GM23338 (cell line): ENCODE measurements around the gene LMO1. TPM values are rescaled to one million over a fixed set of nuclear protein-coding genes. Genes with fewer than 3 reads are reported as not detected.

Experiments used
- ATAC-seq: fragments of 200-7000 bp; cut with Tn5 transposase; 3 replicates; pipeline ENCODE4 v1.9.1; 2020
- DNase-seq: peaks from one replicate; pipeline ENCODE4 v3.0.0-alpha.2; 2015; ENCODE audit warnings: low spot score
- H2AFZ ChIP-seq: fragments of 200-600 bp; sonication (generic); 2 replicates; pipeline ENCODE4 v1.8.0; 2016; ENCODE audit warnings: antibody characterized with exemption, mild to moderate bottlenecking, moderate library complexity
- H3F3A ChIP-seq: fragments of 200-600 bp; sonication (generic); replicated peaks from 2 replicates; pipeline ENCODE4 v1.8.0; 2017; ENCODE audit warnings: antibody characterized with exemption, mixed run types, low read depth
- H3K27ac ChIP-seq: fragments of 200-600 bp; sonication (generic); 2 replicates; pipeline ENCODE4 v1.6.1; 2016; ENCODE audit warnings: low read depth
- H3K27me3 ChIP-seq: fragments of 200-600 bp; sonication (generic); 2 replicates; pipeline ENCODE4 v1.8.0; 2016; ENCODE audit warnings: mild to moderate bottlenecking, mixed run types, moderate library complexity; ENCODE audit not compliant: insufficient read depth
- H3K36me3 ChIP-seq: fragments of 200-600 bp; sonication (generic); 2 replicates; pipeline ENCODE4 v1.8.0; 2016; ENCODE audit warnings: mild to moderate bottlenecking; ENCODE audit not compliant: insufficient read depth
- H3K4me1 ChIP-seq: fragments of 200-600 bp; sonication (generic); 2 replicates; pipeline ENCODE4 v1.8.0; 2016; ENCODE audit warnings: mild to moderate bottlenecking, moderate library complexity; ENCODE audit not compliant: insufficient read depth
- H3K4me2 ChIP-seq: fragments of 200-600 bp; sonication (generic); 2 replicates; pipeline ENCODE4 v1.7.1; 2017; ENCODE audit warnings: mixed run types
- H3K4me3 ChIP-seq: fragments of 200-600 bp; sonication (generic); 2 replicates; pipeline ENCODE4 v1.6.1; 2016; ENCODE audit warnings: mixed run types
- H3K79me2 ChIP-seq: fragments of 200-600 bp; sonication (generic); replicated peaks from 2 replicates; pipeline ENCODE4 v1.8.0; 2017; ENCODE audit warnings: mild to moderate bottlenecking; ENCODE audit not compliant: insufficient read depth
- H3K9me2 ChIP-seq: fragments of 200-600 bp; sonication (generic); 2 replicates; pipeline ENCODE4 v1.8.0; 2017; ENCODE audit not compliant: insufficient read depth
- H4K20me1 ChIP-seq: fragments of 200-600 bp; sonication (generic); replicated peaks from 2 replicates; pipeline ENCODE4 v1.8.0; 2017; ENCODE audit warnings: mild to moderate bottlenecking; ENCODE audit not compliant: insufficient read depth
- H3K27ac Mint-ChIP-seq: 2 replicates; pipeline ENCODE4 v1.8.0; 2020; ENCODE audit warnings: inconsistent platforms, mild to moderate bottlenecking, moderate library complexity, mixed read lengths
- H3K27me3 Mint-ChIP-seq: 3 replicates; pipeline ENCODE4 v1.8.0; 2022; ENCODE audit warnings: low read depth, mild to moderate bottlenecking, moderate library complexity, mixed read lengths, inconsistent platforms; ENCODE audit not compliant: insufficient read depth, poor library complexity
- H3K36me3 Mint-ChIP-seq: 3 replicates; pipeline ENCODE4 v1.8.0; 2021; ENCODE audit warnings: low read depth, mild to moderate bottlenecking, inconsistent platforms, moderate library complexity, mixed read lengths
- H3K4me1 Mint-ChIP-seq: 3 replicates; pipeline ENCODE4 v1.8.0; 2020; ENCODE audit warnings: mild to moderate bottlenecking, inconsistent platforms, mixed read lengths
- H3K4me3 Mint-ChIP-seq: 3 replicates; pipeline ENCODE4 v1.8.0; 2021; ENCODE audit warnings: moderate library complexity, mild to moderate bottlenecking, inconsistent platforms, mixed read lengths
- H3K9me3 Mint-ChIP-seq: 3 replicates; pipeline ENCODE4 v1.8.0; 2020; ENCODE audit warnings: moderate library complexity, mild to moderate bottlenecking, inconsistent platforms, mixed read lengths
- CREB1 ChIP-seq: fragments of 250-450 bp; sonication (Bioruptor Pico); IDR thresholded peaks from 2 replicates; pipeline ENCODE4 v1.5.0; 2020; ENCODE audit warnings: low read depth, mild to moderate bottlenecking, moderate library complexity
- CTCF ChIP-seq, 2 experiments: fragments of 200-600 bp in 1 of 2; sonication (generic) in 1 of 2; conservative IDR thresholded peaks; 2 replicates each; pipeline versions ENCODE4 v1.5.1 to v1.6.1; 2016 to 2017; ENCODE audit warnings: antibody characterized with exemption in 2 of 2, low read depth in 2 of 2, mild to moderate bottlenecking in 2 of 2, moderate library complexity in 1 of 2
- ETS1 ChIP-seq: IDR thresholded peaks from 2 replicates; pipeline ENCODE4 v1.6.1; 2016; ENCODE audit warnings: antibody characterized with exemption
- EZH2 ChIP-seq: fragments of 200-600 bp; sonication (generic); IDR thresholded peaks from one replicate; pipeline ENCODE4 v1.8.0; 2017; ENCODE audit warnings: antibody characterized with exemption, mild to moderate bottlenecking, low read depth; ENCODE audit not compliant: unreplicated experiment
- EZH2phosphoT487 ChIP-seq: fragments of 200-600 bp; sonication (generic); IDR thresholded peaks from one replicate; pipeline ENCODE4 v1.8.1; 2018; ENCODE audit warnings: antibody characterized with exemption; ENCODE audit not compliant: unreplicated experiment
- JUNB ChIP-seq: IDR thresholded peaks from one replicate; pipeline ENCODE4 v1.6.1; 2016; ENCODE audit warnings: antibody characterized with exemption; ENCODE audit not compliant: unreplicated experiment
- NANOG ChIP-seq: IDR thresholded peaks from 2 replicates; pipeline ENCODE4 v1.6.1; 2016; ENCODE audit warnings: antibody characterized with exemption, borderline replicate concordance
- POLR2AphosphoS5 ChIP-seq: IDR thresholded peaks from 2 replicates; pipeline ENCODE4 v1.6.1; 2016; ENCODE audit warnings: antibody characterized with exemption, low read depth
- REST ChIP-seq: IDR thresholded peaks from one replicate; pipeline ENCODE4 v1.6.1; 2018; ENCODE audit warnings: antibody characterized with exemption; ENCODE audit not compliant: unreplicated experiment
- STAT1 ChIP-seq: IDR thresholded peaks from one replicate; pipeline ENCODE4 v1.6.1; 2016; ENCODE audit warnings: antibody characterized with exemption; ENCODE audit not compliant: unreplicated experiment
- ZNF114 ChIP-seq: fragments of 250-450 bp; sonication (Bioruptor Pico); IDR thresholded peaks from 2 replicates; pipeline ENCODE4 v1.5.0; 2020; ENCODE audit warnings: mild to moderate bottlenecking, moderate library complexity
- ZNF331 ChIP-seq: fragments of 250-450 bp; sonication (Bioruptor Pico); IDR thresholded peaks from 2 replicates; pipeline ENCODE4 v1.5.0; 2020; ENCODE audit warnings: low read depth, mild to moderate bottlenecking, moderate library complexity
- ZNF462 ChIP-seq: fragments of 250-450 bp; sonication (Bioruptor Pico); IDR thresholded peaks from 2 replicates; pipeline ENCODE4 v1.5.0; 2020; ENCODE audit warnings: mild to moderate bottlenecking, moderate library complexity
- polyA plus RNA-seq: library from polyadenylated mRNA; unstranded; fragments of >200 nt; fragmentation: Nextera tagmentation; extraction: Ambion mirVana; gene quantifications from 2 replicates; pipeline ENCODE4 v1.2.1, GENCODE V29; 2016
- total RNA-seq: library from RNA; depleted of rRNA; stranded (reverse); fragments of >200 nt; shearing (Covaris generic); gene quantifications from 2 replicates; pipeline ENCODE4 v1.2.3, GENCODE V29; 2014

Gene LMO1
- total and polyA plus RNA-seq, 2 experiments from 2014 or later = 0.40 TPM; not detected in 1

GRCh38 chr11:8224711-8225110 is 39.0 kb downstream of the LMO1 start:
- H2AFZ ChIP-seq = no peak overlapping the region
- no peak overlapping the region for H3K4me3 ChIP-seq
- no peaks in the 10 kb centered on the region for H4K20me1 ChIP-seq
- no peaks in the 10 kb centered on the region for H3K4me1 ChIP-seq
- DNase-seq (no peak), ATAC-seq (no peak)
- Mint-ChIP-seq H3K9me3 (no peaks in the 10 kb centered on the region), H3K36me3 (no peaks in the 10 kb centered on the region), H3K4me3 (no peak overlapping the region), H3K27ac (no peak overlapping the region), H3K4me1 (peaks cover 9% of the 10 kb centered on the region; the same call in 1 of the 3 replicates), H3K27me3 (peaks cover 11% of the 10 kb centered on the region)
- no peak overlapping the region for H3K4me2 ChIP-seq
- no peak overlapping the region for H3K27ac ChIP-seq
- TF ChIP-seq CREB1 (CRISPR knock-in tag) (no peak), ZNF114 (CRISPR knock-in tag) (no peak), JUNB (no peak), POLR2AphosphoS5 (no peak), ZNF462 (no peak), ETS1 (no peak), REST (no peak), ZNF331 (CRISPR knock-in tag) (no peak), EZH2phosphoT487 (no peak), EZH2 (no peak), STAT1 (no peak), NANOG (no peak), CTCF (conservative IDR thresholded peaks at IDR 0.05; ENCODE audit: low read depth in 2 of 2) (no peak)
- no peaks in the 10 kb centered on the region for H3K79me2 ChIP-seq
- no peaks in the 10 kb centered on the region for H3F3A ChIP-seq
- no peaks in the 10 kb centered on the region for H3K36me3 ChIP-seq
- H3K27me3 ChIP-seq = no peaks in the 10 kb centered on the region
- H3K9me2 ChIP-seq = no peaks in the 10 kb centered on the region
